ENCODE results near the gene DNAJC8.

The DNAJC8 gene

GRCh38 chr1:28258628-28259251, 25.9 kb upstream of the DNAJC8 start:
- peak overlapping the region; percentile 72 for H3K9ac ChIP-seq (ENCODE audit: insufficient read length)
- peak overlapping the region; percentile 87 for H3K27ac ChIP-seq
- peak overlapping the region; percentile 96 for H3K4me3 ChIP-seq
- H3K36me3 ChIP-seq (ENCODE audit: insufficient read depth, low read length), result no peaks in the 10 kb centered on the region; the same call in 1 of the 2 replicates
- no peaks in the 10 kb centered on the region for H3K9me3 ChIP-seq (ENCODE audit: low read depth, low read length)
- DNase-seq (ENCODE audit: low read depth, low spot score), result no peak
- no peak for TF ChIP-seq EZH2 (IDR thresholded peaks at IDR 0.05)
- TF ChIP-seq POLR2AphosphoS5 (IDR thresholded peaks at IDR 0.05; ENCODE audit: borderline replicate concordance, low read depth, low read length), result no peak
- TF ChIP-seq FOXP2 (optimal IDR thresholded peaks at IDR 0.05; ENCODE audit: control extremely low read depth, extremely low read length, insufficient read depth), result no peak

GRCh38 chr1:28257736-28258135, 24.9 kb upstream of the DNAJC8 start:
- TF ChIP-seq POLR2AphosphoS5 (IDR thresholded peaks at IDR 0.05; ENCODE audit: borderline replicate concordance, low read depth, low read length) (no peak), FOXP2 (optimal IDR thresholded peaks at IDR 0.05; ENCODE audit: control extremely low read depth, extremely low read length, insufficient read depth) (no peak), EZH2 (IDR thresholded peaks at IDR 0.05) (no peak)
- no peak overlapping the region for H3K9ac ChIP-seq (ENCODE audit: insufficient read length)
- H3K9me3 ChIP-seq (ENCODE audit: low read depth, low read length), result no peaks in the 10 kb centered on the region
- no peak for DNase-seq (ENCODE audit: low read depth, low spot score)
- no peaks in the 10 kb centered on the region; the same call in 1 of the 2 replicates for H3K36me3 ChIP-seq (ENCODE audit: insufficient read depth, low read length)
- H3K27ac ChIP-seq, result no peak overlapping the region
- no peak overlapping the region for H3K4me3 ChIP-seq

DNA sequence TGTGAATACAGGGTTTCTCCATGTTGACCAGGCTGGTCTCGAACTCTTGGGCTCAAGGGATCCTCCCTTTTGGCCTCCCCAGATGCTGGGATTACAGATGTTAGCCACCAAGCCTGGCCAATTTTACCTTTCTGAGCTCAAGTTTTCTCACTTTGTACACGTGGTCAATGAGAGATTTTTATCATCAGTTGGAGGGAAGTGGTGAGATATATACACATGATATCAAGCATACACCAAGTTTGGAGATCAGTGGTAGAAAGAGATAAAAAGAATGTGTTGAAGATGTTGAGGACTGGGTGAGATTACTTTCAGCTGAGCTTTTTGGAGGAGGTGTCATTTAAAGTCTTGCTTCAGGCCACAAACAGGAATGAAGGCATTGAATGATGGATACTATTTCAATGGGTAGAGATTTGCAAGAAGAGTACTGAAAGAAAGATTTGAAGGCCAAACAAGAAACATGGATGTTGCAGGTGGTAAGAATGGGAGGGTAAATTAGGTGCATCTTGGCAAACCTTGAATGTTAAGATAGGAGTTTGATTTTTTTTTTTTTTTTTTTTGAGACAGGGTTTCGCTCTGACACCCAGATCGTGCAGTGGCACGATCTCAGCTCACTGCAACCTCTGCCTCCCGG, 23.5 kb upstream of the DNAJC8 start:
- H3K4me3 ChIP-seq, result no peak overlapping the region
- TF ChIP-seq POLR2AphosphoS5 (IDR thresholded peaks at IDR 0.05; ENCODE audit: borderline replicate concordance, low read depth, low read length), result no peak
- no peak for TF ChIP-seq FOXP2 (optimal IDR thresholded peaks at IDR 0.05; ENCODE audit: control extremely low read depth, extremely low read length, insufficient read depth)
- no peak for TF ChIP-seq EZH2 (IDR thresholded peaks at IDR 0.05)
- H3K27ac ChIP-seq, result no peak overlapping the region
- H3K36me3 ChIP-seq (ENCODE audit: insufficient read depth, low read length), result no peaks in the 10 kb centered on the region; the same call in 1 of the 2 replicates
- H3K9me3 ChIP-seq (ENCODE audit: low read depth, low read length), result no peaks in the 10 kb centered on the region
- DNase-seq (ENCODE audit: low read depth, low spot score), result no peak
- H3K9ac ChIP-seq (ENCODE audit: insufficient read length), result no peak overlapping the region

DNA sequence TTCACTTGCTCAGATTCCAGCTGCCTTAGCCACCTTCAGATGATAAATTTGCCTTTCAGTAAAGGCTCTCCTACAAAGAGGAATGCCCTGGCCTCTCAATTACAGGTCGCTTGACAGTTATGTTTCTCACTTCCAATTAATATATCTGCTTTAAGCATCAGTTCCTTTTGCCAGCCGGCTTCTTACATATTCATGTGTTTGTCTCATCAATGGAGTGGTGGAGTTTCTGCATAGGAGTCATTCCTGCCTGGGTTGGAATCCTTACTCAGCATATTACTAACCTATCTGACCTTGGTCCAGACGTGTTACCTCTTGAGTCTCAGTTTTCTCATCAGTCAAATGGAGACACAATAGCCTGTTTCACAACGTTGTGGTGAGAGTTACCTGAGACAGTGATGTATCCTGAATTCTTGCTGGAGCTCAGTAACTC, 17.1 kb upstream of the DNAJC8 start:
- TF ChIP-seq FOXP2 (optimal IDR thresholded peaks at IDR 0.05; ENCODE audit: control extremely low read depth, extremely low read length, insufficient read depth), result no peak
- no peak for TF ChIP-seq POLR2AphosphoS5 (IDR thresholded peaks at IDR 0.05; ENCODE audit: borderline replicate concordance, low read depth, low read length)
- TF ChIP-seq EZH2 (IDR thresholded peaks at IDR 0.05), result no peak
- H3K36me3 ChIP-seq (ENCODE audit: insufficient read depth, low read length), result no peaks in the 10 kb centered on the region
- H3K9ac ChIP-seq (ENCODE audit: insufficient read length), result peak overlapping the region; percentile 80
- peak overlapping the region; percentile 98 for H3K27ac ChIP-seq
- H3K4me3 ChIP-seq, result no peak overlapping the region
- no peak for DNase-seq (ENCODE audit: low read depth, low spot score)
- no peaks in the 10 kb centered on the region for H3K9me3 ChIP-seq (ENCODE audit: low read depth, low read length)

GRCh38 chr1:28249013-28249865, 16.4 kb upstream of the DNAJC8 start:
- no peak for DNase-seq (ENCODE audit: low read depth, low spot score)
- H3K27ac ChIP-seq, result peak overlapping the region; percentile 98

GRCh38 chr1:28248273-28249012, 15.6 kb upstream of the DNAJC8 start:
- peak; percentile 83 for DNase-seq (ENCODE audit: low read depth, low spot score)
- peak overlapping the region; percentile 80 for H3K9ac ChIP-seq (ENCODE audit: insufficient read length)
- TF ChIP-seq POLR2AphosphoS5 (IDR thresholded peaks at IDR 0.05; ENCODE audit: borderline replicate concordance, low read depth, low read length) (no peak), FOXP2 (optimal IDR thresholded peaks at IDR 0.05; ENCODE audit: control extremely low read depth, extremely low read length, insufficient read depth) (no peak), EZH2 (IDR thresholded peaks at IDR 0.05) (no peak)
- H3K36me3 ChIP-seq (ENCODE audit: insufficient read depth, low read length), result no peaks in the 10 kb centered on the region
- peak overlapping the region; percentile 76 for H3K4me3 ChIP-seq
- H3K9me3 ChIP-seq (ENCODE audit: low read depth, low read length), result no peaks in the 10 kb centered on the region
- peak overlapping the region; percentile 98 for H3K27ac ChIP-seq

More at GRCh38 chr1:28249013-28249865, 16.4 kb upstream of the DNAJC8 start:
- H3K4me3 ChIP-seq, result peak overlapping the region; percentile 76
- H3K36me3 ChIP-seq (ENCODE audit: insufficient read depth, low read length), result no peaks in the 10 kb centered on the region
- H3K9ac ChIP-seq (ENCODE audit: insufficient read length), result peak overlapping the region; percentile 80
- TF ChIP-seq FOXP2 (optimal IDR thresholded peaks at IDR 0.05; ENCODE audit: control extremely low read depth, extremely low read length, insufficient read depth) (no peak), POLR2AphosphoS5 (IDR thresholded peaks at IDR 0.05; ENCODE audit: borderline replicate concordance, low read depth, low read length) (no peak), EZH2 (IDR thresholded peaks at IDR 0.05) (no peak)
- no peaks in the 10 kb centered on the region for H3K9me3 ChIP-seq (ENCODE audit: low read depth, low read length)

DNA sequence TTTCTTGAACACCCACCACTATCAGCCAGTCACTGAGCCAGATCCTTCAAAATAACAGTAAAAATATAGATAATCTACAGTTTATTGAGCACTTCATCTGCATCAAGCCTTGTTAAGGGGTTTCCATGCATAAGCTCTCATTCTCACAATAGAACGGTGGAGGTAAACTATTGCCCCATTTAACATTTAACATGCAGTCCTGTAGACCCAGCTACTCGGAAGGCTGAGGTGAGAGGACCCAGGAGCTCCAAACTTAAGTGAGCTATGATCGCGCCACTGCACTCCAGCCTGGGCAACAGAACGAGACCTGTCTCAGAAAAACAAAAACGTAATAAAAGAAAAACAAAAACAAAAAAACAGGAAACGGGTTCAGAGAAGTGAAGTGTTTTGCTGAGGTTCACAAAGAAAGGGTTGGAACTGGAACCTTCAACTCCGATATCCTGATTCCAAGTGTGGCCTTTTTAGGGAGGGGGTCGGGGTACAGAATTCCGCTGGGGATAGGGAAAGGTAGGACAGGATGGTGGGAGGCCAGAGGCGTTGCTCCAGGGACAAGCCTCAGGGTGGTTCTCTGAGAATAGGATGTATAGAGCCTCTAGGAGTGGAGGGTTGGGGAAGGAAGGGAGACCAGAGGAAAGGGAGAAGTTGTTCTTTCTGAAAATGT, 14.9 kb upstream of the DNAJC8 start:
- DNase-seq (ENCODE audit: low read depth, low spot score), result no peak
- Histone ChIP-seq H3K36me3 (ENCODE audit: insufficient read depth, low read length) (no peaks in the 10 kb centered on the region), H3K9ac (ENCODE audit: insufficient read length) (peak overlapping the region; percentile 80), H3K9me3 (ENCODE audit: low read depth, low read length) (no peaks in the 10 kb centered on the region), H3K4me3 (peak overlapping the region; percentile 67), H3K27ac (peak overlapping the region; percentile 98)
- TF ChIP-seq FOXP2 (optimal IDR thresholded peaks at IDR 0.05; ENCODE audit: control extremely low read depth, extremely low read length, insufficient read depth) (no peak), POLR2AphosphoS5 (IDR thresholded peaks at IDR 0.05; ENCODE audit: borderline replicate concordance, low read depth, low read length) (no peak), EZH2 (IDR thresholded peaks at IDR 0.05) (no peak)
